ENCODE measurements around the gene FOXN3.

GRCh38 chr14:89303456-89304435 is 113.3 kb downstream of the FOXN3 start:
- TF ChIP-seq CTCF (conservative IDR thresholded peaks at IDR 0.05; ENCODE audit: low read length) (no peak), EZH2phosphoT487 (IDR thresholded peaks at IDR 0.05; ENCODE audit: borderline replicate concordance) (no peak)
